A204.1 (cell line): Measurements from ENCODE around the gene CARNS1.
"Not testable (repeated sequence)": the region's sequence is repeated elsewhere in the genome, so short reads cannot be mapped to it uniquely, and the experiment has no call there.

ENCODE experiments used
- FAIRE-seq: peaks from 2 replicates; lab custom pipeline; 2012; peaks lifted over from hg19 to GRCh38; lab: Jason Lieb, UNC

Gene CARNS1

GRCh38 chr11:67409781-67410368 lies 5.6 kb upstream of the CARNS1 start:
- FAIRE-seq, result no peak

GRCh38 chr11:67410369-67410831 lies 5.1 kb upstream of the CARNS1 start:
- no peak for FAIRE-seq

GRCh38 chr11:67410984-67411784 lies 4.3 kb upstream of the CARNS1 start:
- no peak for FAIRE-seq

- no peak for FAIRE-seq
Observed at GRCh38 chr11:67411785-67412152, 3.7 kb upstream of the CARNS1 start.

GRCh38 chr11:67412495-67413179 lies 2.8 kb upstream of the CARNS1 start:
- FAIRE-seq, result no peak

GRCh38 chr11:67413266-67413849 lies 2.1 kb upstream of the CARNS1 start:
- no peak for FAIRE-seq

- FAIRE-seq, result no peak
Observed at GRCh38 chr11:67416416-67417335, 1.2 kb downstream of the CARNS1 start.

- FAIRE-seq, result no peak
Observed at GRCh38 chr11:67417425-67417824, 1.9 kb downstream of the CARNS1 start.

GRCh38 chr11:67418476-67419281 lies 3.2 kb downstream of the CARNS1 start:
- no peak for FAIRE-seq

GRCh38 chr11:67419325-67420049 lies 4.0 kb downstream of the CARNS1 start:
- no peak for FAIRE-seq

- FAIRE-seq, result no peak
Observed at GRCh38 chr11:67420147-67420645, 4.7 kb downstream of the CARNS1 start.

GRCh38 chr11:67420646-67421429 lies 5.4 kb downstream of the CARNS1 start:
- no peak for FAIRE-seq

- no peak for FAIRE-seq
Observed at GRCh38 chr11:67421430-67422031, 6.1 kb downstream of the CARNS1 start.

GRCh38 chr11:67422891-67423290 lies 7.4 kb downstream of the CARNS1 start:
- no peak for FAIRE-seq

GRCh38 chr11:67423466-67423865 lies 8.0 kb downstream of the CARNS1 start:
- FAIRE-seq, result no peak

- FAIRE-seq, result no peak
Observed at GRCh38 chr11:67423891-67424613, 8.6 kb downstream of the CARNS1 start.

GRCh38 chr11:67427364-67427859 lies 11.9 kb downstream of the CARNS1 start:
- not testable (repeated sequence) for FAIRE-seq
